B cell (primary cell): ENCODE data around the gene CD40. TPM values are rescaled to one million over a fixed set of nuclear protein-coding genes. Genes with fewer than 3 reads are reported as not detected.

Experiments used
- ATAC-seq: fragments of 200-7000 bp; cut with Tn5 transposase; one replicate; pipeline ENCODE4 v1.10.0; 2021; ENCODE audit warnings: low read depth, mild to moderate bottlenecking, moderate number of reproducible peaks, moderate library complexity
- CTCF ChIA-PET: fragments of 350-600 bp; sonication (Branson Sonifier 250); formaldehyde crosslinking; loops from one replicate; lab custom pipeline; 2021; ENCODE audit warnings: antibody characterized with exemption, inconsistent platforms; lab: Charles Lee
- POLR2A ChIA-PET: fragments of 350-600 bp; sonication (Branson Sonifier 250); formaldehyde crosslinking; loops from one replicate; lab custom pipeline; 2021; ENCODE audit warnings: antibody characterized with exemption; lab: Charles Lee
- DNase-seq: peaks from one replicate; pipeline ENCODE4 v3.0.0; 2013
- H2AFZ ChIP-seq: 2 replicates; pipeline ENCODE4 v1.6.1; 2012; ENCODE audit warnings: mild to moderate bottlenecking, low read depth, low read length; ENCODE audit not compliant: insufficient read depth, poor library complexity, severe bottlenecking
- H3K27ac ChIP-seq, 2 donors: 1 replicate in 1 of 2; 2 replicates in 1 of 2; pipeline ENCODE4 v1.5.1; 2012 to 2013; ENCODE audit warnings: low read length in 2 of 2, mild to moderate bottlenecking in 2 of 2, moderate library complexity in 1 of 2
- H3K27me3 ChIP-seq, 4 experiments: fragments of 200-600 bp in 1 of 4; sonication (generic) in 1 of 4; replicated peaks in 1 of 4; 1 replicate in 2 of 4; 2 replicates in 2 of 4; pipeline versions ENCODE4 v1.6.1 to v1.7.0; 2013 to 2016; ENCODE audit warnings: low read length in 3 of 4, mild to moderate bottlenecking in 2 of 4, mixed read lengths in 1 of 4, moderate library complexity in 1 of 4; ENCODE audit not compliant: insufficient read depth in 4 of 4, control insufficient read depth in 3 of 4; ENCODE audit errors: control extremely low read depth in 1 of 4
- H3K36me3 ChIP-seq, 2 experiments: replicated peaks in 1 of 2; 1 replicate in 1 of 2; 2 replicates in 1 of 2; pipeline versions ENCODE4 v1.6.1 to v1.7.1; 2013; ENCODE audit warnings: low read length in 1 of 2; ENCODE audit not compliant: insufficient read depth in 2 of 2, control insufficient read depth in 1 of 2; ENCODE audit errors: control extremely low read depth in 1 of 2, extremely low read depth in 1 of 2
- H3K4me1 ChIP-seq, 2 donors: fragments of 200-600 bp in 1 of 2; sonication (generic) in 1 of 2; 1 replicate in 1 of 2; 2 replicates in 1 of 2; pipeline versions ENCODE4 v1.5.1 to v1.6.1; 2013 to 2017; ENCODE audit warnings: low read length in 2 of 2; ENCODE audit not compliant: control insufficient read depth in 2 of 2, insufficient read depth in 2 of 2
- H3K4me2 ChIP-seq: replicated peaks from 2 replicates; pipeline ENCODE3; 2012; ENCODE audit warnings: mild to moderate bottlenecking, low read depth, low read length; ENCODE audit not compliant: poor library complexity, severe bottlenecking
- H3K4me3 ChIP-seq, 5 experiments: fragments of 200-600 bp in 1 of 5; sonication (generic) in 1 of 5; 1 replicate in 3 of 5; 2 replicates in 2 of 5; pipeline versions ENCODE4 v1.5.1 to v1.7.0; 2011 to 2016; ENCODE audit warnings: low read length in 4 of 5, mild to moderate bottlenecking in 4 of 5, low read depth in 2 of 5, control low read depth in 1 of 5, moderate library complexity in 1 of 5; ENCODE audit not compliant: insufficient read depth in 1 of 5; ENCODE audit errors: control extremely low read depth in 1 of 5, extremely low read depth in 1 of 5
- H3K79me2 ChIP-seq: fragments of 200-600 bp; sonication (generic); one replicate; pipeline ENCODE4 v1.6.0; 2016; ENCODE audit warnings: low read length; ENCODE audit not compliant: control insufficient read depth, insufficient read depth
- H3K9ac ChIP-seq: fragments of 200-600 bp; sonication (generic); 2 replicates; pipeline ENCODE4 v1.6.1; 2017; ENCODE audit warnings: mild to moderate bottlenecking, low read length, moderate library complexity
- H3K9me3 ChIP-seq, 3 donors: one replicate each; pipeline versions ENCODE4 v1.6.1 to v1.7.1; 2013; ENCODE audit warnings: low read length in 2 of 3; ENCODE audit not compliant: control insufficient read depth in 2 of 3, insufficient read depth in 1 of 3; ENCODE audit errors: control extremely low read depth in 1 of 3
- H4K20me1 ChIP-seq: 2 replicates; pipeline ENCODE4 v1.6.0; 2012; ENCODE audit warnings: mild to moderate bottlenecking, low read length; ENCODE audit not compliant: insufficient read depth, control insufficient read depth, poor library complexity, severe bottlenecking
- H3K27ac Mint-ChIP-seq: one replicate; pipeline ENCODE4 v1.8.0; 2021; ENCODE audit warnings: mixed read lengths
- H3K27me3 Mint-ChIP-seq: one replicate; pipeline ENCODE4 v1.8.0; 2021; ENCODE audit warnings: mixed read lengths
- H3K4me1 Mint-ChIP-seq: one replicate; pipeline ENCODE4 v1.8.0; 2021; ENCODE audit warnings: mixed read lengths
- H3K4me3 Mint-ChIP-seq: one replicate; pipeline ENCODE4 v1.8.0; 2021; ENCODE audit warnings: mixed read lengths
- H3K9me3 Mint-ChIP-seq: one replicate; pipeline ENCODE4 v1.8.0; 2022; ENCODE audit warnings: mixed read lengths; ENCODE audit not compliant: insufficient read depth
- CTCF ChIP-seq: fragments of 200-600 bp; IDR thresholded peaks from one replicate; pipeline ENCODE4 v1.8.0; 2022; ENCODE audit warnings: antibody characterized with exemption, mild to moderate bottlenecking
- EZH2 ChIP-seq: IDR thresholded peaks from 2 replicates; pipeline ENCODE4 v1.6.1; 2012; ENCODE audit warnings: borderline replicate concordance, low read depth, mild to moderate bottlenecking, moderate library complexity, low read length; ENCODE audit not compliant: insufficient read depth, poor library complexity, severe bottlenecking
- WGBS: methylation state at CpG from one replicate; pipeline ENCODE4 v1.1.5; 2013; ENCODE audit warnings: missing lambda C conversion rate; ENCODE audit not compliant: insufficient coverage; 5-methylcytosine and 5-hydroxymethylcytosine counted together
- intact Hi-C: fragments of 100-400 bp; cut with micrococcal nuclease; formaldehyde crosslinking; loops from one replicate; pipeline ENCODE4 v1.10.0; 2022
- polyA plus RNA-seq: library from polyadenylated mRNA; depleted of rRNA; stranded (reverse); fragments of >200 nt; gene quantifications from 2 replicates; pipeline ENCODE4 v1.2.3, GENCODE V29; 2012
- total RNA-seq, 2 donors: library from RNA; stranded (reverse); fragments of 120-200 nt in 1 of 2; gene quantifications; 1 replicate in 1 of 2; 2 replicates in 1 of 2; pipeline versions ENCODE4 v1.2.3 to v1.2.4, GENCODE V29; 2013 to 2022

CD40 gene
- total and polyA plus RNA-seq, 2 donors (not counting 1 experiment from before 2014, with no cell fraction given) = 210 to 215 TPM

- H3K27me3 ChIP-seq = no peaks in the 10 kb centered on the region
- ChIA-PET CTCF (interaction anchor here (1.2 to 1.3 kb wide), 2 partner anchors 7 to 10 kb away, joined by 4 to 5 read pairs; no protein-coding TSS in a partner anchor), POLR2A (no interaction called here)
- intact Hi-C loops = loop anchor here (10.0 kb wide), 2 partner anchors 317 to 1227 kb away; partner anchors contain the start of genes DNTTIP1, WFDC3 and YWHAB
- H2AFZ ChIP-seq = peak overlapping the region; percentile 11
- peaks cover 58% of the 10 kb centered on the region for H3K4me1 Mint-ChIP-seq
- H3K9me3 Mint-ChIP-seq = no peaks in the 10 kb centered on the region
- peak overlapping the region; percentile 50 to 74 for H3K27ac ChIP-seq
- H3K9ac ChIP-seq = no peak overlapping the region
- H3K36me3 ChIP-seq = no peaks in the 10 kb centered on the region
- no peaks in the 10 kb centered on the region for H4K20me1 ChIP-seq
- H3K27ac Mint-ChIP-seq = peak overlapping the region; percentile 73
- H3K27me3 Mint-ChIP-seq = no peaks in the 10 kb centered on the region
- ATAC-seq = no peak
- no peak overlapping the region for H3K4me3 ChIP-seq
- TF ChIP-seq EZH2 (no peak), CTCF (peak; percentile 33)
- H3K4me2 ChIP-seq = peak overlapping the region; percentile 70
- peaks cover 43 to 44% of the 10 kb centered on the region in 2 donors for H3K4me1 ChIP-seq
- no peak for DNase-seq
- H3K9me3 ChIP-seq = no peaks in the 10 kb centered on the region
- peaks cover 20% of the 10 kb centered on the region for H3K79me2 ChIP-seq
- no peak overlapping the region for H3K4me3 Mint-ChIP-seq
Observed at GRCh38 chr20:46111836-46112212, 6.3 kb upstream of the CD40 start.

GRCh38 chr20:46112430-46113112 is 5.5 kb upstream of the CD40 start:
- intact Hi-C loops = loop anchor here (10.0 kb wide), 2 partner anchors 318 to 1228 kb away; partner anchors contain the start of genes DNTTIP1, WFDC3 and YWHAB

More at GRCh38 chr20:46112430-46113112, 5.5 kb upstream of the CD40 start:
- H3K4me1 Mint-ChIP-seq = peaks cover 54% of the 10 kb centered on the region
- H3K4me2 ChIP-seq = no peak overlapping the region
- TF ChIP-seq EZH2 (no peak), CTCF (no peak)
- no peak overlapping the region for H3K9ac ChIP-seq
- no peak for ATAC-seq
- no peak overlapping the region for H3K4me3 ChIP-seq
- no peaks in the 10 kb centered on the region for H3K36me3 ChIP-seq
- ChIA-PET CTCF (interaction anchor here (0.6 kb wide), 1 partner anchor 124 kb away, joined by 3 read pairs; no protein-coding TSS in a partner anchor), POLR2A (no interaction called here)
- no peaks in the 10 kb centered on the region for H4K20me1 ChIP-seq
- no peaks in the 10 kb centered on the region for H3K9me3 Mint-ChIP-seq
- peaks cover 46 to 48% of the 10 kb centered on the region in 2 donors for H3K4me1 ChIP-seq
- H3K4me3 Mint-ChIP-seq = no peak overlapping the region
- no peaks in the 10 kb centered on the region for H3K27me3 ChIP-seq
- H3K79me2 ChIP-seq = peaks cover 26% of the 10 kb centered on the region
- H3K27ac ChIP-seq = peak overlapping the region in 1 of 2 donors; percentile 74
- no peaks in the 10 kb centered on the region for H3K27me3 Mint-ChIP-seq
- WGBS = 81% methylated on average over 5 of the region's 10 CpGs
- DNase-seq = no peak
- H2AFZ ChIP-seq = no peak overlapping the region
- peak overlapping the region; percentile 53 for H3K27ac Mint-ChIP-seq
- no peaks in the 10 kb centered on the region for H3K9me3 ChIP-seq
